WTC11 (cell line): ENCODE measurements around the gene HPSE2. TPM values are rescaled to one million over a fixed set of nuclear protein-coding genes. Genes with fewer than 3 reads are reported as not detected.

Experiments used
- ATAC-seq: fragments of 200-7000 bp; cut with Tn5 transposase; 2 replicates; pipeline ENCODE4 v1.10.0; 2021; ENCODE audit warnings: mild to moderate bottlenecking, moderate library complexity
- CTCF ChIA-PET: fragments of 300-600 bp; sonication (Branson Sonifier 250); formaldehyde crosslinking; loops from one replicate; lab custom pipeline; 2021; ENCODE audit warnings: antibody characterized with exemption; lab: Charles Lee
- POLR2A ChIA-PET: fragments of 350-600 bp; sonication (Branson Sonifier 250); formaldehyde crosslinking; loops from one replicate; lab custom pipeline; 2021; ENCODE audit warnings: antibody characterized with exemption; lab: Charles Lee
- DNase-seq: peaks from one replicate; pipeline ENCODE4 v3.0.0; 2021; ENCODE audit warnings: low spot score
- H3K27ac Mint-ChIP-seq: 2 replicates; pipeline ENCODE4 v1.8.0; 2021; ENCODE audit warnings: mixed read lengths
- H3K27me3 Mint-ChIP-seq: 2 replicates; pipeline ENCODE4 v1.8.0; 2021; ENCODE audit warnings: low read depth, mild to moderate bottlenecking, moderate library complexity, mixed read lengths
- H3K36me3 Mint-ChIP-seq: 2 replicates; pipeline ENCODE4 v1.8.0; 2021; ENCODE audit warnings: mixed read lengths
- H3K4me1 Mint-ChIP-seq: 2 replicates; pipeline ENCODE4 v1.8.0; 2022; ENCODE audit warnings: mixed read lengths
- H3K4me3 Mint-ChIP-seq: 2 replicates; pipeline ENCODE4 v1.8.0; 2021; ENCODE audit warnings: mild to moderate bottlenecking, moderate library complexity, mixed read lengths
- H3K9me3 Mint-ChIP-seq: 2 replicates; pipeline ENCODE4 v1.8.0; 2021; ENCODE audit warnings: mixed read lengths
- ATF1 ChIP-seq: sonication (generic); formaldehyde crosslinking; IDR thresholded peaks from 2 replicates; pipeline ENCODE4 v1.8.1; 2023; ENCODE audit warnings: mild to moderate bottlenecking, moderate library complexity, missing genetic modification reagents
- FOXK1 ChIP-seq: sonication (generic); formaldehyde crosslinking; IDR thresholded peaks from 2 replicates; pipeline ENCODE4 v1.8.0; 2022; ENCODE audit warnings: mild to moderate bottlenecking, moderate library complexity, missing genetic modification reagents
- HMGXB4 ChIP-seq: sonication (generic); formaldehyde crosslinking; IDR thresholded peaks from 2 replicates; pipeline ENCODE4 v1.8.1; 2023; ENCODE audit warnings: mild to moderate bottlenecking, moderate library complexity, missing genetic modification reagents
- JAZF1 ChIP-seq: fragments of 250-450 bp; sonication (Bioruptor Pico); IDR thresholded peaks from 2 replicates; pipeline ENCODE4 v1.9.0; 2021; ENCODE audit warnings: moderate library complexity, mild to moderate bottlenecking, inconsistent platforms
- NFYB ChIP-seq: sonication (generic); formaldehyde crosslinking; conservative IDR thresholded peaks from 2 replicates; pipeline ENCODE4 v1.8.0; 2022; ENCODE audit warnings: low read depth, missing genetic modification reagents
- NR1H2 ChIP-seq: sonication (generic); formaldehyde crosslinking; IDR thresholded peaks from 2 replicates; pipeline ENCODE4 v1.9.0; 2021; ENCODE audit warnings: mild to moderate bottlenecking, moderate library complexity, missing genetic modification reagents
- RORB ChIP-seq: fragments of 250-450 bp; sonication (Bioruptor Pico); IDR thresholded peaks from 2 replicates; pipeline ENCODE4 v1.9.0; 2021; ENCODE audit warnings: mild to moderate bottlenecking
- TEAD1 ChIP-seq: sonication (generic); formaldehyde crosslinking; IDR thresholded peaks from 2 replicates; pipeline ENCODE4 v1.8.0; 2022; ENCODE audit warnings: mild to moderate bottlenecking, missing genetic modification reagents
- ZNF263 ChIP-seq: sonication (generic); formaldehyde crosslinking; IDR thresholded peaks from 2 replicates; pipeline ENCODE4 v1.8.1; 2022; ENCODE audit warnings: low read depth, mild to moderate bottlenecking, moderate library complexity, missing genetic modification reagents
- ZNF317 ChIP-seq: sonication (generic); formaldehyde crosslinking; IDR thresholded peaks from 2 replicates; pipeline ENCODE4 v1.8.1; 2023; ENCODE audit warnings: low read depth, mild to moderate bottlenecking, moderate library complexity, missing genetic modification reagents, borderline replicate concordance
- ZNF396 ChIP-seq: fragments of 250-450 bp; sonication (Bioruptor Pico); IDR thresholded peaks from 2 replicates; pipeline ENCODE4 v1.8.0; 2021; ENCODE audit warnings: mild to moderate bottlenecking, moderate library complexity, borderline replicate concordance
- total RNA-seq: library from RNA; stranded (reverse); gene quantifications from 3 replicates; pipeline ENCODE4 v1.2.3, GENCODE V29; 2021
- TF ChIP-seq, protein P1 (sequence below): fragments of 250-450 bp; sonication (Bioruptor Pico); IDR thresholded peaks from 2 replicates; pipeline ENCODE4 v1.9.0; 2021; ENCODE audit warnings: mild to moderate bottlenecking
- TF ChIP-seq, protein P2 (sequence below): sonication (generic); formaldehyde crosslinking; IDR thresholded peaks from 2 replicates; pipeline ENCODE4 v1.8.1; 2022; ENCODE audit warnings: low read depth, mild to moderate bottlenecking, moderate library complexity, missing genetic modification reagents, borderline replicate concordance
- TF ChIP-seq, protein P3 (sequence below): sonication (generic); formaldehyde crosslinking; IDR thresholded peaks from 2 replicates; pipeline ENCODE4 v1.8.0; 2022; ENCODE audit warnings: mild to moderate bottlenecking, missing genetic modification reagents
- TF ChIP-seq, protein P4 (sequence below): fragments of 250-450 bp; sonication (Bioruptor Pico); conservative IDR thresholded peaks from 2 replicates; pipeline ENCODE4 v1.9.0; 2021; ENCODE audit warnings: mild to moderate bottlenecking

HPSE2 gene
- total RNA-seq, 1 experiment from 2014 or later: 0.66 TPM

DNA sequence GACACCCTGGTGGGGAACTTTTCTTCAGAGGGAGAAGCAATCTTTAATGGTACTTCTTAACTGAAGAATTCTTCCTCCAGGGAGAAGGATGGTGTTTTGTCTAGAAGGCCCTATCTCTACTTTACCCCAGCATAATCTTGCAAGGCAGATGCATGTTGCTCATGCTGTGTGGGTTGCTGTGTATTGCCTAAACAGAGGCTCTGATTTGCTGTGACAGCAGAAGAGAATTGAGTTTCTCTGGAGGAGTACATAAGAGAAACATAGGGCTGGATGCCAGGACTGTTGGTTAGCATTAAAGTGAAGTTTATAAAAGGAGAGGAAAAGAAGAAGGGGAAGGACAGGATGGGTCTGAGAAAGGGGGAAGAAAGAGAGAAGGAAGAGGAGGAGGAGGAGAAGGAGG lies 540.8 kb downstream of the HPSE2 start (continued):
- no peak for TF ChIP-seq ATF1 (CRISPR knock-in tag)

DNA sequence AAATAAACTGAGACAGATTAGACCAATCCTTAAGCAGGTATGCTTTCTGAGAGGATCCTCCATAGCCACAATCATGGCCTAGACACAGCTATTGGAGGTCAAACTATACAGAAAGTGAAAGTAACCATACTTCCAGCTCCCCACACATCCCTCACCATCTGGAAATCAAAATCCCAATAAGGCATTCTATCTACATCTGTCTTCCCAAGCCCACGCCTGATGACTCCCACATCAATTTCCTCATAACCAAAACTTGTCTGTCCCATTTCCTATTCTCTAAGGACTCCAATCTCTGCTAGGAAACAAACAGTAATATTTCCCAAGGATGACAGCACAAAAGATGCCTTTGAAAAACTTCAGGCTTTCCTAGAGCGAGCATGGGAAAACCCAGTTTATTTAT lies 541.6 kb downstream of the HPSE2 start:
- Mint-ChIP-seq H3K27ac (no peak overlapping the region), H3K36me3 (peaks cover 2% of the 10 kb centered on the region; the same call in 1 of the 2 replicates), H3K4me3 (no peak overlapping the region), H3K9me3 (peaks cover 10% of the 10 kb centered on the region), H3K27me3 (no peaks in the 10 kb centered on the region; the same call in none of the 2 replicates), H3K4me1 (no peaks in the 10 kb centered on the region)
- POLR2A ChIA-PET: interaction anchor here (0.8 kb wide), 1 partner anchor 165 kb away, joined by 3 read pairs; no protein-coding TSS in a partner anchor
- CTCF ChIA-PET: no interaction called here
- ATAC-seq: no peak
- TF ChIP-seq HMGXB4: no peak
- no peak for TF ChIP-seq FOXK1 (CRISPR knock-in tag)
- DNase-seq: no peak

GRCh38 chr10:98687685-98688084 lies 548.0 kb downstream of the HPSE2 start:
- POLR2A ChIA-PET: no interaction called here
- H3K4me1 Mint-ChIP-seq: no peaks in the 10 kb centered on the region
- TF ChIP-seq ZNF263 (CRISPR knock-in tag) (no peak), JAZF1 (no peak), NFYB (CRISPR knock-in tag) (no peak), TEAD1 (CRISPR knock-in tag) (no peak), ZNF317 (no peak), NR1H2 (CRISPR knock-in tag) (no peak), ZNF396 (no peak), FOXK1 (CRISPR knock-in tag) (no peak), RORB (CRISPR knock-in tag) (no peak)
- TF ChIP-seq, protein P1, sequence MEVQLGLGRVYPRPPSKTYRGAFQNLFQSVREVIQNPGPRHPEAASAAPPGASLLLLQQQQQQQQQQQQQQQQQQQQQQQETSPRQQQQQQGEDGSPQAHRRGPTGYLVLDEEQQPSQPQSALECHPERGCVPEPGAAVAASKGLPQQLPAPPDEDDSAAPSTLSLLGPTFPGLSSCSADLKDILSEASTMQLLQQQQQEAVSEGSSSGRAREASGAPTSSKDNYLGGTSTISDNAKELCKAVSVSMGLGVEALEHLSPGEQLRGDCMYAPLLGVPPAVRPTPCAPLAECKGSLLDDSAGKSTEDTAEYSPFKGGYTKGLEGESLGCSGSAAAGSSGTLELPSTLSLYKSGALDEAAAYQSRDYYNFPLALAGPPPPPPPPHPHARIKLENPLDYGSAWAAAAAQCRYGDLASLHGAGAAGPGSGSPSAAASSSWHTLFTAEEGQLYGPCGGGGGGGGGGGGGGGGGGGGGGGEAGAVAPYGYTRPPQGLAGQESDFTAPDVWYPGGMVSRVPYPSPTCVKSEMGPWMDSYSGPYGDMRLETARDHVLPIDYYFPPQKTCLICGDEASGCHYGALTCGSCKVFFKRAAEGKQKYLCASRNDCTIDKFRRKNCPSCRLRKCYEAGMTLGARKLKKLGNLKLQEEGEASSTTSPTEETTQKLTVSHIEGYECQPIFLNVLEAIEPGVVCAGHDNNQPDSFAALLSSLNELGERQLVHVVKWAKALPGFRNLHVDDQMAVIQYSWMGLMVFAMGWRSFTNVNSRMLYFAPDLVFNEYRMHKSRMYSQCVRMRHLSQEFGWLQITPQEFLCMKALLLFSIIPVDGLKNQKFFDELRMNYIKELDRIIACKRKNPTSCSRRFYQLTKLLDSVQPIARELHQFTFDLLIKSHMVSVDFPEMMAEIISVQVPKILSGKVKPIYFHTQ (CRISPR knock-in tag): no peak
- TF ChIP-seq, protein P2, sequence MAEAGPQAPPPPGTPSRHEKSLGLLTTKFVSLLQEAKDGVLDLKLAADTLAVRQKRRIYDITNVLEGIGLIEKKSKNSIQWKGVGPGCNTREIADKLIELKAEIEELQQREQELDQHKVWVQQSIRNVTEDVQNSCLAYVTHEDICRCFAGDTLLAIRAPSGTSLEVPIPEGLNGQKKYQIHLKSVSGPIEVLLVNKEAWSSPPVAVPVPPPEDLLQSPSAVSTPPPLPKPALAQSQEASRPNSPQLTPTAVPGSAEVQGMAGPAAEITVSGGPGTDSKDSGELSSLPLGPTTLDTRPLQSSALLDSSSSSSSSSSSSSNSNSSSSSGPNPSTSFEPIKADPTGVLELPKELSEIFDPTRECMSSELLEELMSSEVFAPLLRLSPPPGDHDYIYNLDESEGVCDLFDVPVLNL (CRISPR knock-in tag): no peak
- TF ChIP-seq, protein P3, sequence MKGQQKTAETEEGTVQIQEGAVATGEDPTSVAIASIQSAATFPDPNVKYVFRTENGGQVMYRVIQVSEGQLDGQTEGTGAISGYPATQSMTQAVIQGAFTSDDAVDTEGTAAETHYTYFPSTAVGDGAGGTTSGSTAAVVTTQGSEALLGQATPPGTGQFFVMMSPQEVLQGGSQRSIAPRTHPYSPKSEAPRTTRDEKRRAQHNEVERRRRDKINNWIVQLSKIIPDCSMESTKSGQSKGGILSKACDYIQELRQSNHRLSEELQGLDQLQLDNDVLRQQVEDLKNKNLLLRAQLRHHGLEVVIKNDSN (CRISPR knock-in tag): no peak
- TF ChIP-seq, protein P4, sequence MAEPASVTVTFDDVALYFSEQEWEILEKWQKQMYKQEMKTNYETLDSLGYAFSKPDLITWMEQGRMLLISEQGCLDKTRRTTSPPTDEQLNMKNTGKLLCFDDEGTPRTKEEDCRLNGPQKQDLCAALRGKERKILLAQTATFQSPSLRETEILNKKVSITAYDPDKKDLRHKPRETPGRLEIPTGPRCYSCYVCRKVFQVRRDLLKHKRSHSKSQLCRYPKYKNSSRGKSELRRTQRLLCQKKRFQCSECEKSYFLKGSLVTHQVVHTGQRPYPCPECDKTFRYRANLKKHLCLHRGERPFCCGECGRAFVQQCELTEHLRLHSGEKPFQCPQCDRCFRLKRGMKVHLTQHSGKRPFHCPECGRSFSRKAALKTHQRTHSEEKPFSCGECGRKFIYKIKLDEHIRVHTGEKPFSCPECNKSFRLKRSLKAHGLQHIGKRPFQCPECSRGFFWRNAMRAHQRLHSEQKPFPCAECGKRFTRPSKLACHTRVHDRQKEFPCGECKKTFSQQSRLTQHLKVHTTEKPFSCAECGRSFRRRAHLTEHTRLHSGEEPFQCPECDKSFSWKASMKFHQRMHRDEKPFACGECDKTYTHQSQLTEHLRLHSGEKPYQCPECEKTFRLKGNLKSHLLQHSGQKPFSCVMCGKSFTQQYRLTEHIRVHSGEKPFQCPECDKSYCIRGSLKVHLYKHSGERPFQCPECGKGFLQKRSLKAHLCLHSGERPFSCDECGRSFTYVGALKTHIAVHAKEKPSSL (CRISPR knock-in tag): no peak
- TF ChIP-seq, all 79 proteins: peak for 0
- CTCF ChIA-PET: no interaction called here
- H3K27ac Mint-ChIP-seq: no peak overlapping the region
- peaks cover 31% of the 10 kb centered on the region for H3K9me3 Mint-ChIP-seq
- H3K36me3 Mint-ChIP-seq: peaks cover 19% of the 10 kb centered on the region
- no peaks in the 10 kb centered on the region; the same call in 1 of the 2 replicates for H3K27me3 Mint-ChIP-seq
- DNase-seq: no peak
- ATAC-seq: no peak
- H3K4me3 Mint-ChIP-seq: no peak overlapping the region
